Measurements from ENCODE around the gene WNT2. TPM values are rescaled to one million over a fixed set of nuclear protein-coding genes. Genes with fewer than 3 reads are reported as not detected.

Gene WNT2
- total RNA-seq, 5 donors from 2014 or later (not counting 1 experiment from before 2014, with no cell fraction given), result not detected

GRCh38 chr7:117347962-117348672 lies 25.3 kb upstream of the WNT2 start:
- Mint-ChIP-seq H3K36me3 (no peaks in the 10 kb centered on the region), H3K4me3 (no peak overlapping the region), H3K4me1 (no peaks in the 10 kb centered on the region), H3K27ac (no peak overlapping the region), H3K9me3 (peaks cover 0 to 4% (median 0%) of the 10 kb centered on the region in 3 donors), H3K27me3 (peaks cover 0 to 11% of the 10 kb centered on the region in 2 donors)
- WGBS (ENCODE audit: insufficient coverage), result no CpG with 5 or more reads among the region's 7 CpGs
- DNase-seq (no peak), ATAC-seq (replicated peaks in 1 of 4) (no peak)
- no peak overlapping the region for H3K27ac ChIP-seq (ENCODE audit: low read length)
- no peaks in the 10 kb centered on the region for H3K9me3 ChIP-seq
- POLR2A ChIA-PET, result no interaction called here
- H3K36me3 ChIP-seq (ENCODE audit: control insufficient read depth in 2 of 2, extremely low read depth in 1 of 2, insufficient read depth in 1 of 2, low read length in 1 of 2), result no peaks in the 10 kb centered on the region
- H3K27me3 ChIP-seq (replicated peaks in 1 of 2; ENCODE audit: control insufficient read depth in 2 of 2, extremely low read depth in 1 of 2, insufficient read depth in 2 of 2, low read length in 1 of 2), result peaks cover 0 to 7% of the 10 kb centered on the region in 2 experiments
- CTCF ChIA-PET, result no interaction called here
- H3K4me1 ChIP-seq (ENCODE audit: control insufficient read depth in 1 of 2, extremely low read depth in 1 of 2, insufficient read depth in 2 of 2, low read length in 2 of 2), result no peaks in the 10 kb centered on the region
- H3K4me3 ChIP-seq (ENCODE audit: control insufficient read depth in 1 of 2, extremely low read depth in 1 of 2, low read length in 1 of 2), result no peak overlapping the region

GRCh38 chr7:117347480-117347879 lies 24.6 kb upstream of the WNT2 start:
- H3K36me3 Mint-ChIP-seq, result no peaks in the 10 kb centered on the region
- no peak for DNase-seq
- H3K36me3 ChIP-seq (ENCODE audit: control insufficient read depth in 2 of 2, extremely low read depth in 1 of 2, insufficient read depth in 1 of 2, low read length in 1 of 2), result no peaks in the 10 kb centered on the region
- H3K4me3 ChIP-seq (ENCODE audit: control insufficient read depth in 1 of 2, extremely low read depth in 1 of 2, low read length in 1 of 2), result no peak overlapping the region
- no peak for ATAC-seq (replicated peaks in 1 of 4)
- no peaks in the 10 kb centered on the region for H3K4me1 ChIP-seq (ENCODE audit: control insufficient read depth in 1 of 2, extremely low read depth in 1 of 2, insufficient read depth in 2 of 2, low read length in 2 of 2)
- WGBS (ENCODE audit: insufficient coverage), result 83% methylated on average over 4 of the region's 6 CpGs
- peaks cover 0 to 7% of the 10 kb centered on the region in 2 experiments for H3K27me3 ChIP-seq (replicated peaks in 1 of 2; ENCODE audit: control insufficient read depth in 2 of 2, extremely low read depth in 1 of 2, insufficient read depth in 2 of 2, low read length in 1 of 2)
- H3K4me1 Mint-ChIP-seq, result no peaks in the 10 kb centered on the region
- no peak overlapping the region for H3K27ac ChIP-seq (ENCODE audit: low read length)
- H3K27ac Mint-ChIP-seq, result no peak overlapping the region
- ChIA-PET POLR2A (no interaction called here), CTCF (no interaction called here)
- H3K4me3 Mint-ChIP-seq, result no peak overlapping the region
- no peaks in the 10 kb centered on the region for H3K9me3 ChIP-seq
- peaks cover 0 to 7% (median 0%) of the 10 kb centered on the region in 3 donors for H3K9me3 Mint-ChIP-seq
- H3K27me3 Mint-ChIP-seq, result peaks cover 0 to 11% of the 10 kb centered on the region in 2 donors

DNA sequence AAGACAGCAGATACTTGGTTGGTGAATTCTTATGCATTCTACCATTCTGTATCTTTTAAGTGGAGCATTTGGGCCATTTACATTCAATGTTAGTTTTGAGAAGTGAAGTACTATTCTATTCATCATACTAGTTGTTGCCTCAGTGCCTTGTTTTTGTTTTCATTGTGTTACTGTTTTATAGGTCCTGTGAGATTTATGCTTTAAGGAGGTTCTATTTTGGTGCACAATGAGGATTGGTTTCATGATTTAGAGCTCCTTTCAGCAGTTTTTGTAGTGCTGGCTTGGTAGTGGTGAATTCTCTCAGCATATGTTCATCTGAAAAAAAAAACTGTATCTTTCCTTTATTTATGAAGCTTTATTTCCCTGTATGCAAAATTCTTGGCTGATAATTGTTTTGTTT lies 23.3 kb upstream of the WNT2 start:
- Histone ChIP-seq H3K4me1 (ENCODE audit: control insufficient read depth in 1 of 2, extremely low read depth in 1 of 2, insufficient read depth in 2 of 2, low read length in 2 of 2) (no peaks in the 10 kb centered on the region), H3K27me3 (replicated peaks in 1 of 2; ENCODE audit: control insufficient read depth in 2 of 2, extremely low read depth in 1 of 2, insufficient read depth in 2 of 2, low read length in 1 of 2) (peaks cover 0 to 7% of the 10 kb centered on the region in 2 experiments), H3K9me3 (no peaks in the 10 kb centered on the region), H3K36me3 (ENCODE audit: control insufficient read depth in 2 of 2, extremely low read depth in 1 of 2, insufficient read depth in 1 of 2, low read length in 1 of 2) (no peaks in the 10 kb centered on the region), H3K4me3 (ENCODE audit: control insufficient read depth in 1 of 2, extremely low read depth in 1 of 2, low read length in 1 of 2) (no peak overlapping the region), H3K27ac (ENCODE audit: low read length) (no peak overlapping the region)
- H3K9me3 Mint-ChIP-seq, result peaks cover 0 to 7% (median 0%) of the 10 kb centered on the region in 3 donors
- ATAC-seq (replicated peaks in 1 of 4), result no peak
- H3K27ac Mint-ChIP-seq, result no peak overlapping the region
- H3K27me3 Mint-ChIP-seq, result peaks cover 0 to 11% of the 10 kb centered on the region in 2 donors
- DNase-seq, result no peak
- ChIA-PET CTCF (no interaction called here), POLR2A (interaction anchor here in 1 of 2 donors (0.6 kb wide), 1 partner anchor 11 kb away, joined by 3 read pairs; no protein-coding TSS in a partner anchor)
- no peaks in the 10 kb centered on the region for H3K36me3 Mint-ChIP-seq
- H3K4me1 Mint-ChIP-seq, result no peaks in the 10 kb centered on the region
- H3K4me3 Mint-ChIP-seq, result no peak overlapping the region

- no peaks in the 10 kb centered on the region for H3K9me3 ChIP-seq
- H3K4me1 ChIP-seq (ENCODE audit: control insufficient read depth in 1 of 2, extremely low read depth in 1 of 2, insufficient read depth in 2 of 2, low read length in 2 of 2), result no peaks in the 10 kb centered on the region
- H3K27ac Mint-ChIP-seq, result no peak overlapping the region
- no peaks in the 10 kb centered on the region for H3K27me3 Mint-ChIP-seq
- peaks cover 0 to 2% (median 0%) of the 10 kb centered on the region in 3 donors for H3K9me3 Mint-ChIP-seq
- H3K36me3 ChIP-seq (ENCODE audit: control insufficient read depth in 2 of 2, extremely low read depth in 1 of 2, insufficient read depth in 1 of 2, low read length in 1 of 2), result no peaks in the 10 kb centered on the region
- no peak overlapping the region for H3K4me3 ChIP-seq (ENCODE audit: control insufficient read depth in 1 of 2, extremely low read depth in 1 of 2, low read length in 1 of 2)
- no CpG with 5 or more reads among the region's 1 CpG for WGBS (ENCODE audit: insufficient coverage)
- H3K4me3 Mint-ChIP-seq, result no peak overlapping the region
- no peaks in the 10 kb centered on the region for H3K27me3 ChIP-seq (replicated peaks in 1 of 2; ENCODE audit: control insufficient read depth in 2 of 2, extremely low read depth in 1 of 2, insufficient read depth in 2 of 2, low read length in 1 of 2)
- POLR2A ChIA-PET, result no interaction called here
- ATAC-seq (replicated peaks in 1 of 4) (no peak), DNase-seq (no peak)
- no peaks in the 10 kb centered on the region for H3K4me1 Mint-ChIP-seq
- H3K36me3 Mint-ChIP-seq, result no peaks in the 10 kb centered on the region
- no peak overlapping the region for H3K27ac ChIP-seq (ENCODE audit: low read length)
- CTCF ChIA-PET, result no interaction called here
Observed at GRCh38 chr7:117338020-117338419, 15.2 kb upstream of the WNT2 start.

- H3K36me3 Mint-ChIP-seq, result no peaks in the 10 kb centered on the region
- no peaks in the 10 kb centered on the region for H3K4me1 Mint-ChIP-seq
- H3K9me3 Mint-ChIP-seq, result peaks cover 0 to 11% (median 0%) of the 10 kb centered on the region in 3 donors
Observed at GRCh38 chr7:117333168-117333567, 10.3 kb upstream of the WNT2 start.

DNA sequence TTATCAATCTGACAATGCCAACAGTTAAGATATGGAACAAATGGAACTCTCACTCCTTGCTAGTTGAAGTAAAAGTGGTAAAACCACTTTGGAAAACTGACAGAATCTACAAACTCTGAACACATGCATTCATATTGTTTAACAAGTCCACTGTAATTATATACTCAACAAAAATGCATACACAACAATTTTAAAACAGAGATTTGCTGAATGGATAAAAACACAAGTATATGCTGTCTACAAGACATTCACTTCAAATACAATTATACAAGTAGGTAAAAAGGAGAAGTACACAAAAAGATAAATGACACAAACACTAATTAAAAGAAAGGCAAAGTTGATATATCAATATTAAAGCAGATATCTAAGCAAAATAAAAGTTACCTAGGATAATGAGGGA lies 9.2 kb upstream of the WNT2 start:
- H3K27me3 Mint-ChIP-seq, result no peaks in the 10 kb centered on the region
- no peak for ATAC-seq (replicated peaks in 1 of 4)

More at GRCh38 chr7:117333168-117333567, 10.3 kb upstream of the WNT2 start:
- Histone ChIP-seq H3K27me3 (replicated peaks in 1 of 2; ENCODE audit: control insufficient read depth in 2 of 2, extremely low read depth in 1 of 2, insufficient read depth in 2 of 2, low read length in 1 of 2) (no peaks in the 10 kb centered on the region), H3K36me3 (ENCODE audit: control insufficient read depth in 2 of 2, extremely low read depth in 1 of 2, insufficient read depth in 1 of 2, low read length in 1 of 2) (no peaks in the 10 kb centered on the region), H3K4me1 (ENCODE audit: control insufficient read depth in 1 of 2, extremely low read depth in 1 of 2, insufficient read depth in 2 of 2, low read length in 2 of 2) (no peaks in the 10 kb centered on the region), H3K9me3 (no peaks in the 10 kb centered on the region), H3K27ac (ENCODE audit: low read length) (no peak overlapping the region), H3K4me3 (ENCODE audit: control insufficient read depth in 1 of 2, extremely low read depth in 1 of 2, low read length in 1 of 2) (no peak overlapping the region)
- ATAC-seq (replicated peaks in 1 of 4) (no peak), DNase-seq (no peak)
- H3K27me3 Mint-ChIP-seq, result no peaks in the 10 kb centered on the region
- ChIA-PET CTCF (no interaction called here), POLR2A (no interaction called here)
- H3K4me3 Mint-ChIP-seq, result no peak overlapping the region
- no peak overlapping the region for H3K27ac Mint-ChIP-seq

More for the DNA sequence above, 9.2 kb upstream of the WNT2 start:
- Mint-ChIP-seq H3K9me3 (peaks cover 0 to 11% (median 0%) of the 10 kb centered on the region in 3 donors), H3K27ac (no peak overlapping the region), H3K4me3 (no peak overlapping the region), H3K36me3 (no peaks in the 10 kb centered on the region), H3K4me1 (no peaks in the 10 kb centered on the region)
- Histone ChIP-seq H3K36me3 (ENCODE audit: control insufficient read depth in 2 of 2, extremely low read depth in 1 of 2, insufficient read depth in 1 of 2, low read length in 1 of 2) (no peaks in the 10 kb centered on the region), H3K27me3 (replicated peaks in 1 of 2; ENCODE audit: control insufficient read depth in 2 of 2, extremely low read depth in 1 of 2, insufficient read depth in 2 of 2, low read length in 1 of 2) (no peaks in the 10 kb centered on the region), H3K27ac (ENCODE audit: low read length) (no peak overlapping the region), H3K4me3 (ENCODE audit: control insufficient read depth in 1 of 2, extremely low read depth in 1 of 2, low read length in 1 of 2) (no peak overlapping the region), H3K4me1 (ENCODE audit: control insufficient read depth in 1 of 2, extremely low read depth in 1 of 2, insufficient read depth in 2 of 2, low read length in 2 of 2) (no peaks in the 10 kb centered on the region), H3K9me3 (no peaks in the 10 kb centered on the region)
- POLR2A ChIA-PET, result no interaction called here
- CTCF ChIA-PET, result no interaction called here
- DNase-seq, result no peak

Measured in T-cell (primary cell).